Fibroblast of skin of right biceps (primary cell): ENCODE measurements around the gene ZNF500.
A peak's percentile ranks its signal among the peaks of the same experiment; 100 is the strongest.

Experiments
- DNase-seq: peaks from one replicate; pipeline ENCODE4 v3.0.0-alpha.2; 2013

The ZNF500 gene

DNA sequence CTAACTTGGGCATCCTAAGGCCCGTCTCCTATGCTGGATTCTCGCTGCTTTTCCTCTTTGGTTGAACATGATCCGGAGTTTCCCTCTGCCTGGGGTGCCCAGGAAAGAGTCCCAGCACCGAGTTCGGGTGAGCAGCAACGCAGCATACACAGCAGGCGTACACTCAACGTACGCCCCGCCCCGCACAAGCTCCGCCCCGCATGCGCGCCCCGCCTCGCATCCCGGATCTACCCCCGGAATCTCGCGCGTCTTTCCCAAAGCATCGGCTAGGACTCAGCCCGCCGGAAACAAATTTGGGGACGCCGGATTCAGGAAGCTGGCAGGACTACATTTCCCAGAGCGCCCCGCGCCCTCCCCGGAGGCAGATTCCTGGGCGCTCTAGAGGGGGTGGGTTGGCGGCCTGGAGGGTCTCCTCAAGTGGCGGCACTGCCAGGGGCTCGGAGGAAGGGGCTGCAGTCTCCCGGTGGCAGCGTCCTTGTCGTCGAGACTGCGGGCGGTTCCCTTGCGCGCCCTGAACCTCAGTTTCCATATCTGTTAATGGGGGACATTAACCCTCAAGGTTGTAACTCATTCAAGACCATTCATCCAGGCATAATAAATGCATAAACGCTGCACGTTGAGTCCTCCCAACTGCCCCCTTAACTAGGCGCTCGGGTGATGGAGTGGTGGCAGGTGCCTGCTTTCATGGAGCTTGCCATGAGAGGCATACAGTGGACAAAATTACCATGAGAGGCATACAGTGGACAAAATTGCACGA is 1.8 kb upstream of the ZNF500 start:
- DNase-seq = peak; percentile 96

DNA sequence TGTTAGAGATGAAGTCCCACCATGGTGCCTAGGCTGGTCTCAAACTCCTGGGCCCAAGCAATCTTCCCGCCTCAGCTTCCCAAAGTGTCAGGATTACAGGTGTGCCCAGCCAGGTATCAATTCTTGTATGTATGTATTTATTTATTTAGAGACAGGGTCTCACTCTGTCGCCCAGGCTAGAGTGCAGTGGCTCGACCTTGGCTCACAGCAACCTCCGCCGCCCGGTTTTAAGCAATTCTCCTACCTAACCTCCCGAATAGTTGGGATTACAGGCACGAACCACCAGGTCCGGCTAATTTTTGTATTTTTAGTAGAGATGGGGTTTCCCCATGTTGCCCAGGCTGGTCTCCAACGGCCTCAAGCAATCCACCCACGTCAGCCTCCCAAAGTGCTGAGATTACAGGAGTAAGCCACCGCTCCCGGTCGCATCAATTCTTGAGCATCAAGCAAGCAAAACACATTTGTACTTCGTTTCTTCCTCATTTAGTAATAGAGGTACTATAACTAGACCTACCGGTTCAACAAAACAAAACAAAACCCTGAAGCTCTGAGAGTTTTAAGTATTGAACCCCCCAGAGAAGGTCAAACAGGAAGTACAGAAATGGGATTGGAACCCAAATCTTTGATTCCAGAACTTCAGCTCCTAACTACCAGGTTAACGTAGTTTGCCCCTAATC is 1.0 kb upstream of the ZNF500 start:
- DNase-seq = no peak

DNA sequence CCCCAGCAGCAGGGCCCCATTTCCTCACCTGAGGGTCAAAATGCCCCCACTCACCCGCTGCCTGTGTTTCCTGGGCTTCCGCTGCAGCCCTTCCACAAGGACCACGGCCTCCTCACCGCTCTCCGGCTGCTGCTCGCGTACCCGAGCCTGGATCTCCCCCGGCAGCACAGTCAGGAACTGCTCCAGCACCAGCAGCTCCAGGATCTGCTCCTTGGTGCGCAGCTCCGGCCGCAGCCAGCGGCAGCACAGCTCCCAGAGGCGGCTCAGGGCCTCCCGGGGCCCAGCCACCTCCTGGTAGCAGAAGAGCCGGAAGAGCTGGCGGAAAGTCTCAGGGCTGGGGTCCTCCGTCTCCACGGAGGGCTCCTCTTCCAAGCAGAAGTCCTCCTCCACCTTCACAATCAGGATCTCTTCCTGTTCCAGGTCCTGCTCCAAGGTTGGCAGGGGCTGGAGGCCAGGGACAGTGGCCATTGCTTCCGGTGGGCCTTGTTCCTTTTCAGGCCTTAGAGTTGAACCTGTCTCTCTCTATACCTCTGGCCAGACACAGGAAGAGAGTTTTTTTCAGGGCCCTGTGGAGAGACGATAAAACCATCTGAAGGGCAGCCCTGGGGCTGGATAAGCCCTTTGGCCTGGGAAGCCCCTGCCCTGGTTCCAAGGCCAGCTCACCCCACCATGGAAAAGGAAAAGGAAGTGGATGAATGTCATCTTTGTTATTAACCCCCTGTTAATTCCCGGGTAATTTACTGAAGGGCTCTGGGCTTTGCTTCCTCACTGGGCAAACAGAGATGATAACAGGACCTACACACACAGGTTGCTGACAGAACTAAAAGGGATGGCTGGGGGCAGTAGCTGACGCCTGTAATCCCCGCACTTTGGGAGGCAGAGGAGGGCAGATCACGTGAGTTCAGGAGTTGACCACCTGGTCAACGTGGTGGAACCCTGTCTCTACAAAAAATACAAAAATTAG is 1.2 kb downstream of the ZNF500 start:
- no peak for DNase-seq

DNA sequence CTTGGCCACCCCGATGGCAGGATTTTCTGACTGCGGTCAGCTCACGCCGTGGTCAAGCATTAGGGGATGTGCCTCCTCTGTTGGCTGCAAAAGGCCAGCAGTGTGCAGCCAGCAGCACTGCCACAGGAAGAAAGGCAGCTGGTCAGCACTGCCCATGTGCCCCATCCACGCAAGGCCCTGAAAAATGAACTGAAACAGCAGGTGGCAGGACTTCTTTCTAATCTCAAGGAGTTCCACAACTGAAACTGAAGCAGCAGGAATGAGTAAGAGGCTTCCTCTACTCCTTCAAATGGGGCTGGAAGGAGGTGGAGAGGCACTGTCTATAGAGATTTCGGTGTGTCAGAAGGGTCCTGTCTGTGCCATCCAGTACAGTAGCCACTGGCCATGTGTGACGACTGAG is 3.2 kb downstream of the ZNF500 start:
- no peak for DNase-seq

DNA sequence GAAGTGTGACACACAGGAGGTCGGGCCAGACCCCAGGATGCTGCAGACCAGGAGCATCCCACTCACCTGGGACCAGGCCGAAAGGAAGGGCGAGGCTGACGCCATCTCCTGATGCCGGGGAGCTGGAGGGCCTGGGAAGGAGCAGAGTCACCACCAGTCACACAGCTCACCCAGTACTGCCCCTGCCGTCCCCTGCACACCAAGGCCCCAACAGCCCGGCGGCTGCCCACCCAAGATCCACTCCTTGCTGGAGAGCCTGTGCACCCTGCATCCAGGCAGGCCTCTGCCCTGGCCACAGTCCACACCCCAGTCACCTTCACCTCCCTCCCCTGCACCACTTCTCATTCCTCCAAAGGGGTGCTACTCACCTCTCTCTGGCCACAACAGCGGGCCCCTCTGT is 4.8 kb downstream of the ZNF500 start:
- no peak for DNase-seq

DNA sequence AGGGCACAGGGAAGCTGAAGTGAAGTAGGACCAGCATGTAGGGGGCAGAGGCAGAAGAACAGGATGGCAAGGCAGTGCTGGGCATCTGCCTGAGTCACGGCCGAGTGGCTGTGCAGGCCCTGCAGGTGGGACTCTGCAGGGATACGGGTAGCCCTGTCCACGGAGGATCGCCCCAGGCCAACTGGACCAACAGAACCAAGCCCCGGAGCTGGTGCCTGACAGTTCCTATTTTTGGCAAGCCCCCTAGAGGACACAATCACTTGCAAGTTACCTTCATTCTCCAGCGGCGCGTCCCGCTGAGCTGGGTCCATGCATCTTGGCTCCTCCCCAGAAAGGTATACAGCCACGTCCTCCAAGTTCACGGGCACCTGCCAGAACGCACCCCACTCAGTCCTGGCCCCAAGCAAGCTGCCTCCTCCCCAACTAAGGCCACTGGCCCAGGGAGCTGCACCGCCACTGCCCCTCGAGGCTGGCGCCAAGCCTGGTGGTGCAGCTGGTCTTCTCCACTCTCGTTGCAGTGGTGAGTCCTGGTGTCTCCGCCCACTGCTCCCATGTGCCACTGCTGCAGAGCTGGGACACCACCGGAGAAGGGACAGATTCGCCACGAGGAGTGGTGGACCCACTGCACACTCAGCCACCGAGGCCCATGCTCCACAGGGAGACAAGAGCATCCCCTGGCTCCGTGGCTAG is 6.6 kb downstream of the ZNF500 start:
- no peak for DNase-seq

DNA sequence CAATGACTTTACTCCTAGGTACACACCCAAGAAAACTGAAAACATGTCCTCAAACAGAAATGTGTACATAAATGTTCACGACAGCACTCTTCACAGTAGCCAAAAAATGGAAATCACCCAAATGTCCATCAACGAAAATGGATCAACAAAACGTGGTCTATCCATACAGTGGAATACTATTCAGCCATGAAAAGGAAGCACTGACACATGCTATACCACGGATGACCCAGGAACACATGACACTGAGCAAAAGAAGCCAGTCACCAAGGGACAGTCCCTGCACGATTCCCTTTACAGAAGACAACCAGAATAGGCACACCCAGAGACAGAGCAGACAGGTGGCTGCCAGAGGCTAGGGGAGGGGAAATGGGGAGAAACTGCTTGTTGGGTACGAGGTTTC is 11.3 kb downstream of the ZNF500 start:
- no peak for DNase-seq

DNA sequence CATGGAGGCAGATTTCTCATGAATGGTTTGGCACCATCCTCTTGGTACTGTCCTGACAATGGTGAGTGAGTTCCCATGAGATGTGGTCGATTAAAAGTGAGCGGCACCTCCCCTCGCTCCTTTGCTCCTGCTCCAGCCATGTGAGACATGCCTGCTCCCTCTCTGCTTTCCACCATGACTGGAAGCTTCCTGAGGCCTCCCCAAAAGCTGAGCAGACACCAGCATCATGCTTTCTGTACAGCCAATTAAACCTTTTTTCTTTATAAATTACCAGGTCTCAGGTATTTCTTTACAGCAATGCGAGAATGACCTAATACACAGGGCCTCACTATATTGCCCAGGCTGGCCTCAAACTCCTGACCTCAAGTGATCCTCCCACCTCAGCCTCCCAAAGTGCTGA is 12.1 kb downstream of the ZNF500 start:
- no peak for DNase-seq

DNA sequence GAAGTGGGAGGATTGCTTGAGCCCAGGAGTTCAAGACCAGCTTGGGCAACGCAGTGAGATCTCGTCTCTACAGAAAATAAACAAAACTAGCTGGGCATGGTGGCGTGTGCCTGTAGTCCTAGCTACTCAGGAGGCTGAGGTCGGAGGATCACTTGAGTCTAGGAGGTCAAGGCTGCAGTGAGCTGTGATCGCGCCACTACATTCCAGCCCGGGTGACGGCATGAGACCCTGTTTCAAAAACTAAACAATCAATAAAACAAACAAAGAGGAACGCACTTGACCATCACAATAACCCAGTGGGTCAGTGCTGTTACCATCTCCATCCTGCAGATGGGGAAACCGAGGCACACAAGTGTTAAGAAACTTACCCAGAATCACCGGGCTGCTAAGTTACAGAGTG is 13.7 kb downstream of the ZNF500 start:
- DNase-seq = no peak

DNA sequence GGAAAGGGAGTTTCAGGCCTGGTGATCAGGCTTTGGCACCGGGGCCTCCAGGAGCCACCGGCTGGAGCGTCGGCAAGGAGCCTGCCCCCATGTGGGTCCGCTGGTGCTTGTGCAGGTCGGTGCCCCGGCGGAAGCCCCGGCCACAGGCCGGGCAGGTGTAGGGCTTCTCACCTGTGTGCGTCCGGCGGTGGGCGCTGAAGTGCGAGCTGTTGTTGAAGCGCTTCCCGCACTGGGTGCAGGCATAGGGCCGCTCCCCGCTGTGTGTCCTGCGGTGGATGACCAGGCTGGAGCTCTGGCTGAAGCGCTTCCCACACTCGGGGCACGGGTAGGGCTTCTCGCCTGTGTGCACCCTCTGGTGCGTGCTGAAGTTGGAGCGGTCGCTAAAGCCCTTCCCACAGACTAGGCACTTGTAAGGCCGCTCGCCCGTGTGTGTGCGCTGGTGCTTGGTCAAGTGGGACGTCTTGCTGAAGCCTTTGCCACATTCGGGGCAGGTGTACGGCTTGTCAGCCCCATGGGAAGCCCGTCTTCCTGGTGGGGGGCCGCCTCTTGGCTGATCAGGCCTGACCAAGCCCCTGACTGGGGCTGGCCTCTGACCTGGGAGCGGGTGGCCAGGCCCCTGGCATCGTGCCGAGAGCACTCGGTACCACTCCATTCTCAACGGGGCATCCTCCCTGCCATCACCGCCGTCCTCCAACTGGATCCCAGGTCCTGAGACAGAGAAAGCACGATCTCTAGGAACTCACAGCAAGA is 14.4 kb downstream of the ZNF500 start:
- no peak for DNase-seq

DNA sequence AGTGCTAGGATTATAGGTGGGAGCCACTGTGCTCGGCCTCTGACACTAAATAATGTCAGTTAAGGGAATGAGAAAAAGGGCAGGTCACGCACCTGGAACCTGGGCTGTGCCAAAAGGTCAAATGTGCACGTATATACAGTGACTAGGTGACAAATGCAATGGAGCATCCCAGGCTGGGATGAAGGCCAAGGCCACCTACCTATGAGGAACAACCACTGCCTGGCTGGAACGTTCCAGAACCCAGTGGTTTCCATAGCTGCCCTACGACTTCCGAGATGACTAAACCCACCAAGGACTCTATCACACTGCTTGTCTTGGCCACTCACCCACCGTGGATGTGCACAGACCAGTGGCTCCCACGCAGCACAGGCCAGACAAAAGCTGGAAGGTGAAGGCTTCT is 16.1 kb downstream of the ZNF500 start:
- DNase-seq = no peak

DNA sequence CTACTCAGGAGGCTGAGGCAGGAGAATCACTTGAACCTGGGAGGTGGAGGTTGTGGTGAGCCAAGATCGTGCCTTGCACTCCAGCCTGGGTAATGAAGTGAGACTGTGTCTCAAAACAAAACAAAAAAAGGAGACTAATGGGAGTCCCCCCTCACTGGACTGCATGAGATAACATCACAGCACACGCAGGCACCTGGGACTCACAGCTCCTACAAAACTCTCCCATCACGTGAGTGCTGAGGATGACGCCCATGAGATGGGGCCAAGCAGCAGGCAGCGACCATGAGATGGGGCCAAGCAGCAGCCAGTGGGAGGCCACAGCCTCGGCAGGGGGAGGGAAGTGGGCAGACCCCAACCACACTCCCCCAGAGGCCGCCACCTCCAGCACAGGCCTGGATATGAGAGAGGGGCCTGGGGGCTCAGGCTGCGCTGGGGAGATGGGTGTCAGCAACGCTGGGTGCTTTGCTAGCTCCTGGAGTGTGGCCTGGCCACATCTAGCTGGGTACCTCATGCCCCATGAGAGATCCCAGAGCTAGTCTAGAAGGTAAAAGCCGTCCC is 17.2 kb downstream of the ZNF500 start:
- no peak for DNase-seq

DNA sequence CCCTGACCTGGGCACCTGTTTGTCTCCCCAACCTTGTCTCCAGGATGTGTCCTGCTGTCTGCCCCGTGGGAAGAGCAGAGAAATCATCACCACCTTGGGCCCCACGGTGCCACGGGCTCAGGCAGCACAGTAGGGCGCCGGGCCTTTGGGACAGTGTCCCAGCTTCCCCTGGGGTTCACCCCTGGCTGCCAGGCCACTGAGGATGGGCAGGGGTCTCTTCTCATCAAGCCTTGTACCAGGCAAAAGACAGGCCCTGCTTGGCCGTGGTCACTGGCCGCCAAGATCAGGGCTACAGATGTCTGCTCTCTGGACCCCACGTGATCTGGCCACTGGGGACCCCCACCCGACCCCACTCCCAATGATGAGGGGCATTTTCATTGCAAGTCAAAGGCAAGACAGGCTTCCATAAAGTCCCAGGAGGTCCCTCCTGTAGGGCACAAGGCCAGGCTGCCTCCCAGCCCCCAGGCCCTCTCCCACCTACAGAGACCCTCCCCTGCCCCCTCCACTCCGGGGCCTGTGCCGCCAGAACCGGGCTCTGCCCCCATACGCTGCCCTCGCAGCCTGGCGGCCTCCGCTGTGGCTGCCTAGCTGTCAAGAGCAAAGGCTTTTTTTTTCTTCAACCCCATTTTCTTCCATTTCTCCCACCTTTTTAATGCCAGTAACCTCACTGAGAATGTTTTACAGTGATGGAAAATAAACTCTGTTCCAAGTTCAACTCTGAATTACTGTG is 18.1 kb downstream of the ZNF500 start:
- DNase-seq = no peak

DNA sequence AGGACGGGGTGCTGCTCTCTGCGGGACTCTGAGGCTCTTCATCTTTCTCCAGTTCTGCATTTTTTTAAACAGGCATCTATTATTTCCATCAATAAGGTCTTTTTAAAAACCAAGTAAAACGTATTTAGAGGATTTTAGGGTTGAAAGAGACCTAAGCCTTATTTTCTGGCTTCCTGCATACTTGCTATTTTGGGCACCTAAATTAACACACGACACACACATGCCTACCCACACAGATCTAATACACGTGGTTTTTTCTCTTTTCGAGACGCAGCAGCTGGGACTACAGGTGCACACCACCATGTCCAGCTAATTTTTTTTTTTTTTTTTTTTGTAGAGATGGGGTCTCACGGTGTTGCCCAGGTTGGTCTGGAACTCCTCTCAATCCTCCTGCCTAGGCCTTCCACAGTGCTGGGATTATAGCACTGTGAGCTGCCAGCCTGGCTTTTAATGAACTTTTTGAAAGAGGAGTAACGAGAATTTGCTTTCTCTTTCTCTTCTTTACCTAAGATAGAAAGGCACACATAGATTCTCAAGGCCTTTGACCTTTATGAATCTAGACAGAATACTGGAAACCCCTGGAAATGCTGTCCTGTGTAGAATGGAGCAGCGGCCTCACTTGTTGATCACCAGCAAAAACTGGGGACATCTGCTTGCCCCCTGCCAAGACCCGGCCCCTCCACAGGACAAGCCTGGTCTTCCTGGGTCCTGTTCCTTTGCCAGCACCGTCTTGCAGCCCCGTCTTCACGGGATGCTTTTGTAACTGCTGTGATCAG is 18.9 kb downstream of the ZNF500 start:
- no peak for DNase-seq

DNA sequence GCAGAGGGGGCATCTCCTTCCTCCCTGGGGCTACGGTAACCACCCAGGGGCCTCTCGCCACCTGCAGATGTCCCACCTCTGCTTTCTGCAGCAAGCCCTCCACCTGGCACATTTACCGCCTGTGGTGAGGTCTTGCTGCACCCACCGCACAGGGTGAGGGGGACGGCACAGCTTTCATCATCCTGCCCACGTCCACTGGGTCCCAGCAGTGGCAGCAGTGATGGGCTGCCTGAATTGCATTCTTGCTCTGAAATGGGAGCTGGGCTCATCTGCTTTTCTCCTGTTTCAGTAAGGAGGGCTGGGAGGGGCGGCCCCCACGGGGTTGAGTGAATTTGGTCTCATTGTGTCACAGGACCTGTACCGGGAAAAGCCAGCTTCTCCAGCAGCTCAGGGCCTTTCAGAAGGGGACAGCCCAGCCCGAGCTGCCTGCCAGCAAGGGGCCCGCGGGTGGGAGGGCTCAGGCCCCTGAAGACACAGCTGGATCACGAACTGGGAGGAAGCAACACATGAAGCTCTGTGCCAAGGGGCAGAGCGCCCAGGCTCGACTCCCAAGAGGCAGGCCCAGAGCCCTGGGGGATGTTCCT is 19.9 kb downstream of the ZNF500 start:
- no peak for DNase-seq

DNA sequence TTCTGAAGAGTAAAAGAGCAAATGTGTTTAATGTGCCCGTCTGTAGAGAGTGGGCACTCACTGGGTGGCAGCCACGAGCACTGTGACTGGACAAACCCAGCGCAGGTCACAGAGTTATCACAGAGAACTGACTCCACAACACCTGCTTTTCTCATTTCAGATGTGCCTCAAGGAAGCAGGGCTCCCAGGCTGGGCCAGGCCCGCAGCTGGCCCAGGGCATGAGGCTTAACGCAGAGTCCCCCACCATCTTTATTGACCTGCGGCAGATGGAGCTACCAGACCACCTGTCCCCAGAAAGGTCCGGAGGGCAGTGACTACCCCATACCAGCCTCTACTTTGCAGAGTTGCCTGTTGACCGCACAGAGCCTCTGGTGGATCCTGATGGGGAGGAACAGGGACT is 20.7 kb downstream of the ZNF500 start:
- DNase-seq = no peak

DNA sequence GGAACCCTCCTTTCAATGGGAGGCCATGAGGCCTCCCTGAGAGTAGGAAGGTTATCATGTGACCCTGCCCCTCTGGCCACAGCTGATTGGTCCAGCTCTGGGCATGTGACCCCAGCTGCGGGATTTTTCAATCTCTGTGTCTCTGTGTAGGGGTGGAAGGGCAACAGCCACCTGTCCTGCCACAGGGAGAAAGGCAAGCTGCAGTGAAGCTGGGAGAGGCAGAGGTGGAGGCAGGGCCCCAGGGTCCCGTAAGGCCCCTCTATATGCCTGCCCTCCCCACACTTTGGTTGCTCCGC is 21.7 kb downstream of the ZNF500 start:
- no peak for DNase-seq

DNA sequence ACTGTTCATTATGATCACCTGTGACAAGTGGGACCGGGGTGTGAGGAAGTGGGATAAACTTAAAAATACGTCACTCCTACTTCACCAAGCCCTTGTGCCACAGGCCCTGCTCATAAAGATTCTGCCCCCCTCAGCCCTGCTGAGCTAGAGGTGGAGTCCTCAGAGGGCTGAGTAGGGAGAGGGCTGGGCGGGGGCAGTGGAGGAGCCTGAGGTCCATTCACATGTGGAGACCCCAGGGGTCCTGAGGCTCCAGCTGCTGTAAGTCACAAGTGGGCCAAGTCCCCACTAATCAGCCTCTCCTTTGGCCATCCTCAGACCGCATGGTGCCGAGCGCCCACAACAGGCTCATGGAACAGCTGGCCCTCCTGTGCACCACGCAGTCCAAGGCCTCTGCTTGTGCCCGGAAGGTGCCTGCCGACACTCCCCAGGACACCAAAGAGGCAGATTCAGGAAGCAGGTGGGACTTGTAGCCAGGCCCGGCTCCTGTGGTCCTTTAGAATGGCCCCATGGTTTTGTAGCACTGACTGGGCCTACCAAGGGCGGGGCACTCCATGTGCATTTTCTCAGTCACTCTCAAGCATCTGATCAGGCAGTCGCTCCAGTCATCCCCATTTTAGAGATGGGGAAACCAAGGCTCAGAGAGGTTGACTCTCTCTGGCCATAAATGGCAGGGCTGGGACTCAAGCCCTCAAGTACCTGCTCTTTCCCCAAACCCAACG is 22.2 kb downstream of the ZNF500 start:
- no peak for DNase-seq

DNA sequence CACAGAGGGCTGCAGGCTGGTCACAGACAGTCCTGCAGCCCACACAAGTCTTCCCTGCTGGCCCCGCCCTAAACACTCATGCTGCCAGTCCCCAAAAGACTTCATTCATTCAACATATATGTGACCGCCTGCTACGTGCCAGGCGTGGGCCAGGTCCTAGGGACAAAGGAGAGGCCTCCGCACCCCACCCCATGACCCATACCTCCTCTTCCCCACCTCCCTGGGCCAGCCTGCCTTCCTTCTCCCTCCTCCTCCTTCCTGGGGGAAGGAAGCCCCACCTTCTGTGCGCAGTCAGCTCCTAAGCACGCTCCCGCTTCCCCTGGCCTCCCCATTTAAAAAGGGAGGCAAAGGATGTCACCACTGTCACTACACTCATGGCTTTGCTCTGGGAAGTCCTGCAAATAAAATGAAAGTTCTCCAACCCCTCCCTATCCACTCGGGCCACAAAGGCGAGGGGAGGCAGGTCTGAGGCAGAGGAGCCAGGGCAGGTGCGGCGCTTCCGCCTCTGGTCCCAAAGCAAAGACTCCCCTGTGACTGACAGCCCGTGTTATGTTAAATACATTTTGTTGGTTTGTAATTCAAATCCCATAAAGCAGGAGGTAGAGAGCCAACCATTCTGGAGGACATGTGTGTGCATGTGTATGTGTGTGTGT is 23.6 kb downstream of the ZNF500 start:
- DNase-seq = peak; percentile 7
